NB4 (cell line): Measurements from ENCODE around the gene P2RY8.
A peak's percentile ranks its signal among the peaks of the same experiment; 100 is the strongest.

ENCODE experiments used
- DNase-seq: peaks from one replicate; pipeline ENCODE4 v3.0.0; 2010; ENCODE audit warnings: low read depth
- H3K4me3 ChIP-seq: one replicate; pipeline ENCODE4 v1.5.1; 2011; ENCODE audit warnings: mild to moderate bottlenecking, low read depth, low read length, moderate library complexity
- MYC ChIP-seq: IDR thresholded peaks from 2 replicates; pipeline ENCODE4 v1.6.1; 2011; ENCODE audit warnings: low read depth, low read length
- POLR2A ChIP-seq: IDR thresholded peaks from 2 replicates; pipeline ENCODE4 v1.6.1; 2011; ENCODE audit warnings: mild to moderate bottlenecking; ENCODE audit not compliant: insufficient read length; ENCODE audit errors: extremely low read depth
- TF ChIP-seq, protein P1 (sequence below): IDR thresholded peaks from one replicate; pipeline ENCODE4 v1.5.1; 2012; ENCODE audit warnings: low read depth, low read length
- TF ChIP-seq, protein P2 (sequence below): IDR thresholded peaks from 2 replicates; pipeline ENCODE4 v1.6.1; 2011; ENCODE audit warnings: low read depth, low read length

P2RY8 gene

DNA sequence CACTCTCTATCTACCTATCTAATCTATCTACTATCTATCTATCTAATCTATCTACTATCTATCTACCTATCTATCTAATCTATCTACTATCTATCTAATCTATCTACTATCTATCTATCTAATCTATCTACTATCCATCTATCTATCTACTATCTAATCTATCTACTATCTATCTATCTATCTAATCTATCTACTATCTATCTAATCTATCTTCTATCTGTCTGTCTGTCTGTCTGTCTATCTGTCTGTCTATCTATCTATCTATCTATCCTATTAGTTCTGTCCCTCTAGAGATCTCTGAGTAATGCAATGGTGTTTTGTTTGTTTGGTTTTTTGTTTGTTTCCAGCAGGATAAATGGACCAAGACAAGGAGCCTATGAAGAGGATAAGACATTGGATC is 74.9 kb downstream of the P2RY8 start:
- no peak overlapping the region for H3K4me3 ChIP-seq

DNA sequence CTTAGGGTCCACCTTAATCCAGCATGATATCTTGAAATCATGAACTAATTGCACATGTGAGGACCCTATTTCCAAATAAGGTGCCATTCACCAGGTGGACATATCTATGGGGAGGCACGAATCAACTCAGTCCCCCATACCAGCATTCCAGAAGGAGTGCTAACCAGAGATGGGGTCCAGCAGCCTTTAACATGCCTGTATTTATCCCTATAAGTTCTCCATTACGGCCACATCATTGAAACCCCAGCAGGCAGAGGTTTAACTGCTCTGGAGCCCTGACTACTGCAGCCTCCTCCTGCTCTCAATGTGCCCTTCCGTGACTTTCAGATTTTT is 81.1 kb downstream of the P2RY8 start:
- no peak for DNase-seq
- no peak overlapping the region for H3K4me3 ChIP-seq
- TF ChIP-seq POLR2A (no peak), MYC (no peak)
- TF ChIP-seq, protein P1, sequence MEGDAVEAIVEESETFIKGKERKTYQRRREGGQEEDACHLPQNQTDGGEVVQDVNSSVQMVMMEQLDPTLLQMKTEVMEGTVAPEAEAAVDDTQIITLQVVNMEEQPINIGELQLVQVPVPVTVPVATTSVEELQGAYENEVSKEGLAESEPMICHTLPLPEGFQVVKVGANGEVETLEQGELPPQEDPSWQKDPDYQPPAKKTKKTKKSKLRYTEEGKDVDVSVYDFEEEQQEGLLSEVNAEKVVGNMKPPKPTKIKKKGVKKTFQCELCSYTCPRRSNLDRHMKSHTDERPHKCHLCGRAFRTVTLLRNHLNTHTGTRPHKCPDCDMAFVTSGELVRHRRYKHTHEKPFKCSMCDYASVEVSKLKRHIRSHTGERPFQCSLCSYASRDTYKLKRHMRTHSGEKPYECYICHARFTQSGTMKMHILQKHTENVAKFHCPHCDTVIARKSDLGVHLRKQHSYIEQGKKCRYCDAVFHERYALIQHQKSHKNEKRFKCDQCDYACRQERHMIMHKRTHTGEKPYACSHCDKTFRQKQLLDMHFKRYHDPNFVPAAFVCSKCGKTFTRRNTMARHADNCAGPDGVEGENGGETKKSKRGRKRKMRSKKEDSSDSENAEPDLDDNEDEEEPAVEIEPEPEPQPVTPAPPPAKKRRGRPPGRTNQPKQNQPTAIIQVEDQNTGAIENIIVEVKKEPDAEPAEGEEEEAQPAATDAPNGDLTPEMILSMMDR: no peak
- TF ChIP-seq, protein P2, sequence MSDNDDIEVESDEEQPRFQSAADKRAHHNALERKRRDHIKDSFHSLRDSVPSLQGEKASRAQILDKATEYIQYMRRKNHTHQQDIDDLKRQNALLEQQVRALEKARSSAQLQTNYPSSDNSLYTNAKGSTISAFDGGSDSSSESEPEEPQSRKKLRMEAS: no peak

More for the DNA sequence above, 74.9 kb downstream of the P2RY8 start:
- no peak for DNase-seq
- TF ChIP-seq, protein P1: no peak
- TF ChIP-seq, protein P2: no peak
- TF ChIP-seq MYC (no peak), POLR2A (no peak)

DNA sequence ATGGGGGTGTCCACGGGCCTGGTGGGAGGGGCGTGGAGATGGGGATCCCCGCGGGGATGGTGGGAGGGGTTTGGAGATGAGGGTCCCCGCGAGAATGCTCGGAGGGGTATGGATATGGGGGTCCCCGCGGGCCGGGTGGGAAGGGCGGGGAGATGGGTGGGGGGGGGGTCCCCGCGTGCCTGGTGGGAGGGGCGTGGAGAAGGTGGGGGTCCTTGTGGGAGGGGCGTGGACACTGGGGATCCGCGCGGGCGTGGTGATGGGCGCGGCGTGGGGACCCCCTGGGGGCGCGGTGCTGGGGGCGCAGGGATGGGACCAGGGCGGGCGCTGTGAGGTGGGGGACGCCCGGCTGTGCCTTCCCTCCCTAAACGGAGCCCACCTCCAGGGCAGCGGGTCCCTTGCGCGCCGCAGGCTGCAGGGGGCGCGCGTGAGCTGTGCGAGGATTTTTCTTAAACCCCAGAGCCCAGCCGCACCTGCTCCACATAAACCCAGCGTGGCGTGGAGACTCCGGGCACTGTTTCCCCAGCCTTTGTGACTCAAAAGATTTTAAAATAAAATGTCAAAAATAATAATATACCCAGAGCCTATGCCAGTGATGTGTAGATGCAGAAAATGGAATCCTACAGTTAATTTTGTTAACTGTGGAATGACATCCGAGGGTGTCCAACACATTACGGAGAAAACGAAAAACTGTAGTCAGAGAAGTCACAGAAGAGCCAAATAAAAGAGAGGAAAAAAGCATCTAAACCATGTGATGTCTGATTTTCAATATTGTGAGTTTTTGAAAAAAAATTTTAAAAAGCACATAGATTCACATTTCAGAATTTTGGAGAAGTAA is 82.8 kb downstream of the P2RY8 start:
- peak; percentile 82 for DNase-seq
- TF ChIP-seq MYC (0 out of 2 replicates have a peak, but pooled peaks have one; percentile 10), POLR2A (no peak)
- TF ChIP-seq, protein P1: peak; percentile 62
- TF ChIP-seq, protein P2: peak; percentile 43; the same call in 1 of the 2 replicates
- H3K4me3 ChIP-seq: no peak overlapping the region

DNA sequence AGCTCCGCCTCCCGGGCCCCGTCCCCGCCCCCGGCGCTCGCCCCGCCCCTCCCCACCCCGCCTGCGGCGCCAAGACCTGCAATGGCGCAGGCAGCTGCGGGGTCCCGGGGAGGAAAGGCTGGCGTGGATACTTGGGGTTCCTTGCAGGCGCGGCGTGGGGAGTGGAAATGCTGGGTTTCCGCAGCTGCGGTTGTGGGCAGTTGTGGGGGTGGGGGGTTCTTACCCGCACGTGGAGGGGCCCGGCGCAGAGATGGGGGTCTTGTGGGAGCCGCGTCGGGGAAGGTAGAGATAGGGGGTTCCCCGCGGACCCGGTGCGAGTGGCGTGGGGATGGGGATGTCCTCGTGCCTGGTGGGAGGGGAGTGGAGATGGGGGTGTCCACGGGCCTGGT is 83.6 kb downstream of the P2RY8 start:
- TF ChIP-seq, protein P1: no peak
- TF ChIP-seq, protein P2: no peak
- TF ChIP-seq MYC (no peak), POLR2A (no peak)
- H3K4me3 ChIP-seq: no peak overlapping the region
- DNase-seq: no peak

DNA sequence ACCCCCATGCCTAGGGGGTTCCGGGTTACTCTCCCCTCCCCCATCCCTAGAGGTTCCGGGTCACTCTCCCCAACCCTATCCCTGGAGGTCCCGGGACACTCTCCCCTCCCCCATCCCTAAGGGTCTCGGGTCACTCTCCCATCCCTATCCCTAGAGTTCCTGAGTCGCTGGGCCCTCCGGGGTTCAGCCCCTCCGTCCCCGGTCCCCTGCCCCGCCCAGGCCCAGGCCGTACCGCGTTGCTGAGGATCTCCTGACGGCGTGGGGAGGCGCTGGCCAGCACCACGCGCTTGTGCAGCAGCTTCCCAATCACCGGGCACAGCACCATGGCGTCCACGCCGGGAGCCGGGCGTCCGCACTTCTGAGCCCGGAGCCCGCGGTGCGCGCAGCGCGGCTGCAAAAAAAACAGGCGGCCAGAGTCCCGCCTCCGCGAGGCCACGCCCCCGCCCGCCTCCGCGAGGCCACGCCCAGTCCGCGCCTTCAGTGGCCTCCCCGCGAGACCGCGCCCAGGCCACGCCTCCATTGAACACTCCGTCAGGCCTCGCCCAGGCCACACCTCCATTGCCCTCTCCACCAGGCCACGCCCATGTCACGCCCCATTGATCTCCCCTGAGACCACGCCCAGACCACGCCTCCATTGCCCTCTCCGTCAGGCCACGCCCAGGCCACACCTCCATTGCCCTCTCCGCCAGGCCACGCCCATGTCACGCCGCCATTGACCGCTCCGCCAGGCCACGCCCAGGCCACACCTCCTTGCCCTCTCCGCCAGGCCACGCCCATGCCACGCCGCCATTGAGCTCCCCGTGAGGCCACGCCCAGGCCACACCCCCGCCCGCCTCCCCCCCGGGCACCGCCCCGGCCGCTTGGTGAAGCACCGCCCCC is 84.2 kb downstream of the P2RY8 start, which contains the start of gene ASMTL:
ASMTL (minus strand) TSS at position 394 of the 879 bp plus-strand sequence; CDS start at position 325, 69 bp downstream.
- H3K4me3 ChIP-seq: peak within 1 kb of the TSS; percentile 74
- TF ChIP-seq POLR2A: peak; percentile 78
- TF ChIP-seq MYC: peak; percentile 44
- TF ChIP-seq, protein P1: no peak
- TF ChIP-seq, protein P2: peak; percentile 57; the same call in 1 of the 2 replicates
- DNase-seq: peak; percentile 89
